H1 (cell line): Measurements from ENCODE around the gene LHFPL3.

Experiments
- BRCA1 ChIP-seq: IDR thresholded peaks from 2 replicates; pipeline ENCODE4 v1.6.1; 2012; ENCODE audit warnings: low read depth, low read length, improper control_type of control experiment
- JUND ChIP-seq: IDR thresholded peaks from 2 replicates; pipeline ENCODE4 v1.6.1; 2011; ENCODE audit warnings: mild to moderate bottlenecking, improper control_type of control experiment, low read length
- NANOG ChIP-seq: IDR thresholded peaks from 2 replicates; pipeline ENCODE4 v1.6.1; 2011; ENCODE audit warnings: low read length, low read depth, mild to moderate bottlenecking, inconsistent platforms; ENCODE audit not compliant: insufficient read depth, poor library complexity, severe bottlenecking
- SP1 ChIP-seq: IDR thresholded peaks from 2 replicates; pipeline ENCODE4 v1.6.1; 2011; ENCODE audit warnings: low read depth, low read length

GRCh38 chr7:104524853-104525252 is 196.4 kb downstream of the LHFPL3 start:
- TF ChIP-seq JUND, result no peak
- no peak for TF ChIP-seq BRCA1
- no peak for TF ChIP-seq SP1
- no peak for TF ChIP-seq NANOG
